ENCODE measurements around the gene SERPINB6. TPM values are rescaled to one million over a fixed set of nuclear protein-coding genes. Genes with fewer than 3 reads are reported as not detected.

Gene SERPINB6
- total RNA-seq, 1 experiment from 2014 or later, result 60.9 TPM

GRCh38 chr6:2970753-2971419, 481 bp downstream of the SERPINB6 start:
- TF ChIP-seq CTCF (IDR thresholded peaks at IDR 0.05; ENCODE audit: unreplicated experiment), result no peak
- no peaks in the 10 kb centered on the region for H3K9me3 Mint-ChIP-seq (ENCODE audit: low read depth, unreplicated experiment)
- H3K4me1 Mint-ChIP-seq (ENCODE audit: low read depth, unreplicated experiment), result peaks cover 7% of the 10 kb centered on the region
- no peak overlapping the region for H3K27ac Mint-ChIP-seq (ENCODE audit: unreplicated experiment)
- peaks cover 17% of the 10 kb centered on the region for H3K36me3 Mint-ChIP-seq (ENCODE audit: insufficient read depth, unreplicated experiment)
- BruUV-seq (replicated peaks), result no TSS peak
- CTCF ChIA-PET, result no interaction called here
- peak overlapping the region; percentile 69 for H3K4me3 Mint-ChIP-seq (ENCODE audit: low read depth, unreplicated experiment)
- peak; percentile 58 for DNase-seq
- intact Hi-C loops (cut with micrococcal nuclease; ENCODE audit: unreplicated experiment), result no loop called here
- H3K27me3 Mint-ChIP-seq (ENCODE audit: unreplicated experiment), result no peaks in the 10 kb centered on the region

GRCh38 chr6:2970034-2970685, 1.2 kb downstream of the SERPINB6 start:
- TSS peak; percentile 56 for BruUV-seq (replicated peaks)
- Mint-ChIP-seq H3K4me1 (ENCODE audit: low read depth, unreplicated experiment) (peaks cover 7% of the 10 kb centered on the region), H3K36me3 (ENCODE audit: insufficient read depth, unreplicated experiment) (peaks cover 17% of the 10 kb centered on the region), H3K9me3 (ENCODE audit: low read depth, unreplicated experiment) (no peaks in the 10 kb centered on the region), H3K27me3 (ENCODE audit: unreplicated experiment) (no peaks in the 10 kb centered on the region), H3K27ac (ENCODE audit: unreplicated experiment) (no peak overlapping the region), H3K4me3 (ENCODE audit: low read depth, unreplicated experiment) (peak overlapping the region; percentile 69)
- intact Hi-C loops (cut with micrococcal nuclease; ENCODE audit: unreplicated experiment), result no loop called here
- CTCF ChIA-PET, result no interaction called here
- TF ChIP-seq CTCF (IDR thresholded peaks at IDR 0.05; ENCODE audit: unreplicated experiment), result no peak
- DNase-seq, result no peak

- H3K27ac Mint-ChIP-seq (ENCODE audit: unreplicated experiment), result no peak overlapping the region
- H3K36me3 Mint-ChIP-seq (ENCODE audit: insufficient read depth, unreplicated experiment), result peaks cover 17% of the 10 kb centered on the region
- BruUV-seq (replicated peaks), result no TSS peak
- no peaks in the 10 kb centered on the region for H3K27me3 Mint-ChIP-seq (ENCODE audit: unreplicated experiment)
- no peak for TF ChIP-seq CTCF (IDR thresholded peaks at IDR 0.05; ENCODE audit: unreplicated experiment)
- no peaks in the 10 kb centered on the region for H3K9me3 Mint-ChIP-seq (ENCODE audit: low read depth, unreplicated experiment)
- CTCF ChIA-PET, result interaction anchor here (1.0 kb wide), 1 partner anchor 17 kb away, joined by 3 read pairs; no protein-coding TSS in a partner anchor
- no peak for DNase-seq
- no peak overlapping the region for H3K4me3 Mint-ChIP-seq (ENCODE audit: low read depth, unreplicated experiment)
- H3K4me1 Mint-ChIP-seq (ENCODE audit: low read depth, unreplicated experiment), result peaks cover 7% of the 10 kb centered on the region
- intact Hi-C loops (cut with micrococcal nuclease; ENCODE audit: unreplicated experiment), result no loop called here
Measured at GRCh38 chr6:2969549-2969948, 1.8 kb downstream of the SERPINB6 start.

GRCh38 chr6:2968600-2969135, 2.7 kb downstream of the SERPINB6 start:
- CTCF ChIA-PET, result interaction anchor here (1.0 kb wide), 1 partner anchor 16 kb away, joined by 3 read pairs; no protein-coding TSS in a partner anchor
- no peak for DNase-seq
- Mint-ChIP-seq H3K36me3 (ENCODE audit: insufficient read depth, unreplicated experiment) (peaks cover 17% of the 10 kb centered on the region), H3K27me3 (ENCODE audit: unreplicated experiment) (no peaks in the 10 kb centered on the region), H3K4me1 (ENCODE audit: low read depth, unreplicated experiment) (peaks cover 7% of the 10 kb centered on the region), H3K27ac (ENCODE audit: unreplicated experiment) (no peak overlapping the region), H3K4me3 (ENCODE audit: low read depth, unreplicated experiment) (no peak overlapping the region), H3K9me3 (ENCODE audit: low read depth, unreplicated experiment) (no peaks in the 10 kb centered on the region)
- intact Hi-C loops (cut with micrococcal nuclease; ENCODE audit: unreplicated experiment), result no loop called here
- BruUV-seq (replicated peaks), result no TSS peak
- TF ChIP-seq CTCF (IDR thresholded peaks at IDR 0.05; ENCODE audit: unreplicated experiment), result no peak
